Prostate gland (tissue), 2 donors: ENCODE measurements around the gene GUCD1.

Experiments
- POLR2A ChIP-seq: fragments of 450-650 bp; IDR thresholded peaks from one replicate; pipeline ENCODE4 v1.6.1; 2016; ENCODE audit warnings: antibody characterized with exemption, mild to moderate bottlenecking
- TF ChIP-seq, protein P1 (sequence below), 4 experiments: fragments of 200-600 bp in 2 of 4; fragments of 450-650 bp in 2 of 4; sonication (generic) in 2 of 4; IDR thresholded peaks; 1 replicate in 3 of 4; 2 replicates in 1 of 4; pipeline ENCODE4 v1.5.1; 2016 to 2019; ENCODE audit warnings: antibody characterized with exemption in 4 of 4, mild to moderate bottlenecking in 2 of 4, moderate library complexity in 2 of 4

DNA sequence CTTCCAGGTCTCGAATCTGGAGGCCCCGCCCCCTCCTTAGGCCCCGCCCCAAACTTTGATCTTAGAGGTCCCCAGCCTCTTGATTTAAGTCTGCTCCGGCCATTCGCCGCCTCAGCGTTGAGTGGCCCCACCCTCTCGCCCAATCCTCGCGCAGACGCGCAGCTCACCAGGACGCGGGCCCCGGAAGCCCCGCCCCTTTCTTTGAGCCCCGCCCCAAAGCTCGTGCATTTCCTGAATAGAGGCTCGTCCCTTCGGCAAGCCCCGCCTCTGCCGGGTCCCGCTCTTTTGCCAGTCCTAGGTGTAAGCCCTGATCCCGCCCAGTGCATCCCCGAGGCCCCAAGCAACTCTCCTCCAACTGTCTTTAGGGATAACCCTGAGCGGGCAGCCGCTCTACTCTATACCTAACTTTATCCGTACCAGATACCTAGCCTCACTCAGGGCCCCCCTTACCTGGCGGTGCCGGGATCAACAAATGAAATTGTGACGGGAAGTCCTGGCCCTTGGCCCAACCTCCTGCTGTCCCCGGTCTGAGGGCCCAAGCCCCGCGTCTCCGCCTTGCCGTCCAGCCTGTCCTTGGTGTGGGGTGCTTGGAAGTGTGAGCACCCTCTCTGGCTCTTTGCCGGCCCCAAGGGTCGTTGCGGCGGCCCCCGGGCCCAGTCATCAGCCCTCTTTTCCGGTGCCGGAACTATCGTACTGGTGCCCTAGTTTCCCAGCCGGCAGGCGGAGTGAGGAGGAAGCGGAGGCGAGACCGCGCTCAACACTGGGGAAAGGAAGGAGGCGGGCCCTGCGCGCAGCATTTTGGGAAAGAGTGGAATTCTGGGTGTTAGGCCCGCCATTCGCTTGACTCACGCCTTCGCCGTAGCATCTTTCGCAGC, 464 bp upstream of the GUCD1 start, which contains the start of gene SNRPD3:
- TF ChIP-seq, protein P1, sequence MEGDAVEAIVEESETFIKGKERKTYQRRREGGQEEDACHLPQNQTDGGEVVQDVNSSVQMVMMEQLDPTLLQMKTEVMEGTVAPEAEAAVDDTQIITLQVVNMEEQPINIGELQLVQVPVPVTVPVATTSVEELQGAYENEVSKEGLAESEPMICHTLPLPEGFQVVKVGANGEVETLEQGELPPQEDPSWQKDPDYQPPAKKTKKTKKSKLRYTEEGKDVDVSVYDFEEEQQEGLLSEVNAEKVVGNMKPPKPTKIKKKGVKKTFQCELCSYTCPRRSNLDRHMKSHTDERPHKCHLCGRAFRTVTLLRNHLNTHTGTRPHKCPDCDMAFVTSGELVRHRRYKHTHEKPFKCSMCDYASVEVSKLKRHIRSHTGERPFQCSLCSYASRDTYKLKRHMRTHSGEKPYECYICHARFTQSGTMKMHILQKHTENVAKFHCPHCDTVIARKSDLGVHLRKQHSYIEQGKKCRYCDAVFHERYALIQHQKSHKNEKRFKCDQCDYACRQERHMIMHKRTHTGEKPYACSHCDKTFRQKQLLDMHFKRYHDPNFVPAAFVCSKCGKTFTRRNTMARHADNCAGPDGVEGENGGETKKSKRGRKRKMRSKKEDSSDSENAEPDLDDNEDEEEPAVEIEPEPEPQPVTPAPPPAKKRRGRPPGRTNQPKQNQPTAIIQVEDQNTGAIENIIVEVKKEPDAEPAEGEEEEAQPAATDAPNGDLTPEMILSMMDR (IDR thresholded peaks at IDR 0.05) = peak in 2 of 4 experiments; percentile 41 to 51
- TF ChIP-seq POLR2A = peak; percentile 65
